HUES48 (cell line): ENCODE measurements around the gene PSAT1.

Experiments
- H3K27ac ChIP-seq: one replicate; pipeline ENCODE4 v1.7.0; 2013; ENCODE audit warnings: low read depth, low read length, inconsistent platforms
- H3K27me3 ChIP-seq: 2 replicates; pipeline ENCODE4 v1.6.1; 2013; ENCODE audit warnings: mild to moderate bottlenecking, low read length; ENCODE audit not compliant: control insufficient read depth, insufficient read depth
- H3K36me3 ChIP-seq: 2 replicates; pipeline ENCODE4 v1.6.1; 2013; ENCODE audit warnings: low read length; ENCODE audit not compliant: control insufficient read depth, insufficient read depth
- H3K4me1 ChIP-seq: 2 replicates; pipeline ENCODE4 v1.6.1; 2013; ENCODE audit warnings: mild to moderate bottlenecking, low read length; ENCODE audit not compliant: control insufficient read depth, insufficient read depth
- H3K4me3 ChIP-seq: 2 replicates; pipeline ENCODE4 v1.5.1; 2013; ENCODE audit warnings: mild to moderate bottlenecking, low read depth, low read length
- H3K9ac ChIP-seq: 2 replicates; pipeline ENCODE4 v1.6.1; 2013; ENCODE audit warnings: mild to moderate bottlenecking, low read depth, low read length, moderate library complexity
- H3K9me3 ChIP-seq: 2 replicates; pipeline ENCODE4 v1.6.1; 2013; ENCODE audit warnings: low read length; ENCODE audit not compliant: control insufficient read depth, insufficient read depth

Gene PSAT1

DNA sequence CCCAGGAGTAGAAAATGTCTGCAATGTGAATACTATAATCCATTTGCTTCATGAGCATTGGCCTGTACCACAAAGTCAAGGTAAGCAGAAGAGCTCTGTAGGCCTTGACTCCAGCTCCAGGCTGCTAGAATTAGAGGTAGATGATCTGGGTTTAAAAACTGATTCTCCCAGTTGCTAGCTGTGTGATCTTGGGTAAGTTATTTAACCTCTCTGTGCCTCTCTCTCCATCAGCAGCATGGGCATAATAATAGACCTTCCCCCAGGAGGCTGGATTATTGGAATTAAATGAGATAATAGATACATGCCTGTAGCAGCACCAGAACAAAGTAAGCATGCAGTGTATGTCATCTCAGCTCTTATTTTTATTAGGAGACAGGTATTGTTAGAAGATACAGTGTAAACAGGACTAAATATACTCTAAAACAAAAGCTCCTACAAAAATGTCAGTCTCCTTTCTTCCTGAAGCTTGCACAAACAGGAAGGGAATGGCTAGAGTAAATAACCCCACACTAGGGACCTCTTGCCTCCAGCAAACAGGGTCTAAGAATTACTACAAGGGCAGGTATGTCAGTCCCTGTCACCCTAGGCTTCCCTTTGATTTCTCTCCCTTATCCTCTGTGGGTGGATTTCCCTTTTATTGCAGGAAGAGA is 57.5 kb downstream of the PSAT1 start:
- H3K4me3 ChIP-seq, result no peak overlapping the region
- H3K9me3 ChIP-seq, result no peaks in the 10 kb centered on the region
- no peak overlapping the region for H3K27ac ChIP-seq
- no peaks in the 10 kb centered on the region for H3K36me3 ChIP-seq
- peaks cover 5% of the 10 kb centered on the region; the same call in 1 of the 2 replicates for H3K4me1 ChIP-seq
- no peak overlapping the region for H3K9ac ChIP-seq
- no peaks in the 10 kb centered on the region for H3K27me3 ChIP-seq

DNA sequence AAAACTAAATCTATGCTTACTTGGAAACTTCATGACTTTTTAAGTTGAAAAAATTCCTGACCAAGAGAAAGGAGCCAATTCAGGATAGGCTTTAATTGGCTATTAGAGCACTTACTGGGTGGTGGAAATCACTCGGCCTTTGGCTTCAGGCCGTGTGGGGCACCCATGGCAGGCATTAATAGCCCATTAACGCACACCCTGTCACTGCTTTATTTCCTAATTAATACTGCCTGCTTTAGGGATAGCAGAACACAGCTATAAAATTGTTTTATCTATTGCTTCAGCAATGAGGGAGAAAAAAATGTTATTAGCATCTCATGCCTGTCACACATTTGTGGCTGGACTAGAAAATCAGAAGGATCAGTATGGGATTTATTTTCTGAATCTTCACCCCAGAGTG is 58.1 kb downstream of the PSAT1 start:
- H3K9me3 ChIP-seq, result no peaks in the 10 kb centered on the region
- H3K9ac ChIP-seq, result no peak overlapping the region
- peaks cover 5% of the 10 kb centered on the region; the same call in 1 of the 2 replicates for H3K4me1 ChIP-seq
- no peaks in the 10 kb centered on the region for H3K27me3 ChIP-seq
- H3K36me3 ChIP-seq, result no peaks in the 10 kb centered on the region
- H3K27ac ChIP-seq, result no peak overlapping the region
- H3K4me3 ChIP-seq, result no peak overlapping the region

DNA sequence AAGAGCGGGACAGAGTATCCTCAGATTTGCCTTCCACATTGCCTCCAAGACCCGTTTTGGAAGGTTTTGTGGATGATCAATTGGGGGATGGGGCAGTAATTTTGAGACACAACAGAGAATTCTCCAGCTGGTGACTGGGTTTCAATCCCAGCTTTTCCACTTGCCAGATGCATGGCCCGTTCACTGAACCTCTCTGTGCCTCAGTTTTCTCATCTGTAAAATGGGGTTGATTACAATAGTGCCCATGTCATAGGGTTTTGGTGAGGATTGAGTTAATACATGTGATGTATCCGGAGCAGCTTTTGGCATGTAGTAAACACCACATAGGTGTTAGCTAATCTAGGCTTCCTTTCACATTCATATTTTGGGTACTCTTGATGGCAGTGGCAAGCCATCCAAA is 59.7 kb downstream of the PSAT1 start:
- Histone ChIP-seq H3K36me3 (no peaks in the 10 kb centered on the region), H3K9ac (no peak overlapping the region), H3K27ac (no peak overlapping the region), H3K9me3 (no peaks in the 10 kb centered on the region), H3K4me1 (peaks cover 5% of the 10 kb centered on the region; the same call in 1 of the 2 replicates), H3K4me3 (no peak overlapping the region), H3K27me3 (no peaks in the 10 kb centered on the region)

DNA sequence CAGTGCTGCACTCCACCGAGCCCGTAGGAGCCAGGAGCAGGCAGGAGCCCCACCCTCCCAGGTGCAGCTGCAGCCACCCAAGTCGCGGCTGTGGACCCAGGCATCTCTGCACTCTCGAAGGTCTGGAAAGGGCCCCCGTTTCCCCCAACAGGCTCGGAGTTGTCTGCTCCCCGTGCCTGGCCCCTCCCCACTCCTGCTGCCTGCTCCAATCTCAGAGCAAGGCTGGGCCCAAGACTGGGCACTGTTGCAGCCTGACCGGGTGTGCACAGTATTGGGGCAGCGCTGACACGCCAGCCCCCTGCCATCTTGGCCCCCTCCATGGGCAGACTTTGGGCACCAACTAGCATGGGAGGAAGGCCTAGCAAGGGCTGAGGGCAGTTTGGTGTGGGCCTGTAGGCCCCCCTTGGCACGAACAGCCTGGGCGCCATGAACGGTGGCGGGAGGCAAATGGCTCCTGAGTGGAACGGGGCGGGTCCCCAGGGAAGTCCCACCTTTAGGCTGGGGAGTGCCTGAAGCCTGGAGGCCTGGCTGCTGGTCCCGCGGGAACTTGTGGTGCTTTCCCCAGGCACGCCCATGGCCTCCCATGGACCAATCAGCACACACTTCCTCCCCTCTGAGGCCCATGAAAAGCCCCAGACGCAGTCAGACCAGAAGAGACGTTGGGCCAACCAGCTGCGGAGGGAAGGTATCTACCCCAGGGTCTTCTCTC is 60.4 kb downstream of the PSAT1 start:
- Histone ChIP-seq H3K27ac (no peak overlapping the region), H3K27me3 (no peaks in the 10 kb centered on the region)

DNA sequence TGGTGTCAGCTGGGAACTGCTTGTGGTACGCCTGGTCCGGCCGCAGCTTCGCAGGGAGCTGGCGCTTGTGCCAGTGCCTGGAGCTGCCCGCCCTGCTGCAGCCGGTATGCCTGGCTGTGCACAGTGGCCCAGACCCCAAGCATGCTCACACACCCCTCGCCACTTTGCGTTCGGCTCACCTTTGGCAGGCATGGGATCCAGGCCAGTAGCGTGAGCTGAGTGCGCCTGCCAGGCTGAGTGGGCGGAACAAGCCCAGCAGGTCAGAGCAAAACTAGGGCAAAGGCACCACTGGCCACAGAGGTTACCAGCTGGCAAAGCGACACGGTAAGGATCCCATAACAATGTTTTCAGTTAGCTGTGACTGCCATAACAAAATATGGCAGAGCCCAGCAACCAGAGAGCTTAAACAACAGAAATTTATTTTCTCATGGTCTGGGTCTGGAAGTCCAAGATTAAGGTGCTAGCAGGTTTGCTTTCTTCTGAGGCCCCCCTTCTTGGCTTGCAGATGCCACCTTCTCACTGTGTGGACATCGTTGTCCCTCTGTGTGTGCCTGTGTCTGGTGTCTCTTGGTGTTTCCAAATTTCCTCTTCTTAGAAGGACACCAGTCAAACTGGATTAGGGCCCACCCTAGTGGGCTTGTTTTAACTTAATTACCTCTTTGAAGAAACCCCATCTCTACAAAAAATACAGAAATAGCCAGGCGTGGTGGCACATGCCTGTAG is 61.6 kb downstream of the PSAT1 start:
- H3K36me3 ChIP-seq, result no peaks in the 10 kb centered on the region

More for the DNA sequence above, 60.4 kb downstream of the PSAT1 start:
- H3K9ac ChIP-seq, result no peak overlapping the region
- H3K4me1 ChIP-seq, result peaks cover 5% of the 10 kb centered on the region; the same call in 1 of the 2 replicates
- H3K9me3 ChIP-seq, result no peaks in the 10 kb centered on the region
- H3K4me3 ChIP-seq, result no peak overlapping the region
- H3K36me3 ChIP-seq, result no peaks in the 10 kb centered on the region

DNA sequence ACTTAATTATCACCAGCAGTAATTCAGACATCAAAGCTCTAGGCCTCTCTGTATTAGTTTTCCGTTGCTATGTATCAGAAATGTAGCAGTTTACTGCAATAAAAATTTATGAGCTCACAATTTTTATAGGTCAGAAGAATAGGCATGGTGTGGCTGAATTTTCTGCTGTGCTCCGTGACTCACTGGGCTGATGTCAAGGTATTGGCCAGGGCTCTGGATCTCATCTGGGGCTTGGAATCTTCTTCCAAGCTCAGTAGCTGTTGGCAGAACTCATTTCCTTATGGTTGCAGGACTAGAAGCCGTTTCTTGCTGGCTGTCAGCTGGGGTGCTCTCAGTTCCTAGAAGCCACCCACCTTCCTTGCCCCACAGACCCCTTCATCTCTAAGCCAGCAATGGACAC is 66.3 kb downstream of the PSAT1 start:
- no peaks in the 10 kb centered on the region for H3K27me3 ChIP-seq
- no peak overlapping the region for H3K9ac ChIP-seq
- no peak overlapping the region for H3K4me3 ChIP-seq
- H3K27ac ChIP-seq, result no peak overlapping the region
- peaks cover 15% of the 10 kb centered on the region for H3K4me1 ChIP-seq
- H3K36me3 ChIP-seq, result no peaks in the 10 kb centered on the region
- H3K9me3 ChIP-seq, result no peaks in the 10 kb centered on the region

More for the DNA sequence above, 61.6 kb downstream of the PSAT1 start:
- Histone ChIP-seq H3K4me1 (peaks cover 5% of the 10 kb centered on the region; the same call in 1 of the 2 replicates), H3K27ac (no peak overlapping the region), H3K9ac (no peak overlapping the region), H3K27me3 (no peaks in the 10 kb centered on the region), H3K4me3 (no peak overlapping the region), H3K9me3 (no peaks in the 10 kb centered on the region)

DNA sequence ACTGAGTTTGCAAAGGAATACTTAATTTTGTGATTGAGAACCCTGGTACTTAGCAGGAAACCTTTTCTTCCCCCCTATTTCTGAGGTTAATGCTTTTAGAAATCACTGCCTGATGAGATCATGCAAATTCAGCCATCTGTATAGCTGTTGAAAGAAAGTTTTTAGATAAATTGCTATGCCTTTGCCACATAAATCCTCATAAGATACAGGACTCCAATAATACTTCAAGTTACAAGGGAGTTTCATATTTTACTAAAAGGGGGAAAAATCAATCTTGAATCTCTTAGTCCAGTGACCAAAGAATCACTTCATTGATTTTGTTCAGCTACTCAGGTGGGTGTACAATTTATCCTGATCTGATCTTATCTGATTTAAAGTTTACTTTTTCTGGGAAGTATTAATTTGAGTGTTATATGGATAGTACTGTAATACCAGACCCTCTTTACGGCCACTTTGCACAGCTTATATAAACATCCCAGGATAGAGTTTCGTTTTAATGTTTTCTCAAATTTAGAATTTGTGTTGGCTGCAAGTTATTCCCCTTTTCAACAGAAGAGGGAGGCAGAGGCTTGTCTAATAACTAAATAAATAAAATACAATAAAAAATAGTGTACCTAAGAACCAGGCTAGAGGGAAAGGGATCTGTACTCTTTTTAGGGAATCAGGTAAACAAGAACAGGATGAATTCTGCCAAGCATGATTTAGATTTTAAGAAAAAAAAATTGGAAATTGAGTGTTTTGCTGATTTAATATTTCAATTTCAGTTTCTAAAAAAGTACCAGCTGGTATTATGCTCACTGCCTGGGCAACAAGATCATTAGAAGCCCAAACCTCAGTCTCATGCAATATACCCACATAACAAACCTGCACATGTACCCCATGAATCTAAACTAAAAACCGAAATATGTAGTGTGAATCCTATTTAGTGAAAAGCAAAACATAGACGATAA is 69.1 kb downstream of the PSAT1 start:
- Histone ChIP-seq H3K27ac (no peak overlapping the region), H3K9me3 (no peaks in the 10 kb centered on the region), H3K36me3 (no peaks in the 10 kb centered on the region), H3K27me3 (no peaks in the 10 kb centered on the region), H3K4me3 (no peak overlapping the region), H3K9ac (no peak overlapping the region), H3K4me1 (peaks cover 25% of the 10 kb centered on the region)

DNA sequence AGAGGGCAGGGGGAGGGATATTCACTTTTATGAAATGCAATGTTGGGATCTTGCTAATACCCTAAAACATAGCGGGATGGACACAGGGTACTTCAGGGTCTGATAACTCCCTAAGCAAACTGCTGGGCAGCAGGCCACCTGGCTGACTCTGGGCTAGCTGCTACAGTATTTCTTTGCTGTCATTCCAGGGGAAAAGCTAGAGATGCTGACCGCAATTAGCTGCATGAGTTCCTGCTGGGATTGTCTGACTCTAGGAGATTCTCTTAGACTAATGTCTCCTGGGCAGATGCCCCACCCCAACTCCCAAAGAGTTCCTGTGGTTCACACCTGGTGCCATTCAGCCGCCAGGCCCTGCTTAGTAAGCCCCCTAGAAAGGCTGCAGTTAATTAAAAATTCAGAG is 69.9 kb downstream of the PSAT1 start:
- H3K9ac ChIP-seq, result no peak overlapping the region
- H3K27me3 ChIP-seq, result no peaks in the 10 kb centered on the region
- no peak overlapping the region for H3K27ac ChIP-seq
- H3K36me3 ChIP-seq, result no peaks in the 10 kb centered on the region
- no peaks in the 10 kb centered on the region for H3K9me3 ChIP-seq
- peaks cover 25% of the 10 kb centered on the region for H3K4me1 ChIP-seq
- no peak overlapping the region for H3K4me3 ChIP-seq

DNA sequence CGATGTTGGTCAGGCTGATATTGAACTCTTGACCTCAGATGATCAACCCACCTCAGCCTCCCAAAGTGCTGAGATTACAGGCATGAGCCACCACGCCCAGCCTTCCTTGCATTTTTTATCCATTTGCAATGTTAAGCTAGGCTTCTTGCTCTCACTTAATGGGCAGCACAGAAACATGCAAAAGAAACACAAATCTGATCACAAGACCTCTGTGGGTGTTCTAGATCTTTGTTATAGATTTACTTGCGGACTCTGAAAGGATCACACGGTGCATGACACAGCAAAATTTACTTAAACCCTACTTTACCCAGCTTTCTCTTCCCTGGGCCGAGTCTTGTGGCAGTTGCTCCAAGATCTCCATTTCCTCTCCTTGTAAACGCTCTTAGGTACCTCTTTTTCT is 71.3 kb downstream of the PSAT1 start:
- Histone ChIP-seq H3K4me1 (peaks cover 25% of the 10 kb centered on the region), H3K36me3 (no peaks in the 10 kb centered on the region), H3K9ac (no peak overlapping the region), H3K4me3 (no peak overlapping the region), H3K27me3 (no peaks in the 10 kb centered on the region), H3K27ac (no peak overlapping the region), H3K9me3 (no peaks in the 10 kb centered on the region)

DNA sequence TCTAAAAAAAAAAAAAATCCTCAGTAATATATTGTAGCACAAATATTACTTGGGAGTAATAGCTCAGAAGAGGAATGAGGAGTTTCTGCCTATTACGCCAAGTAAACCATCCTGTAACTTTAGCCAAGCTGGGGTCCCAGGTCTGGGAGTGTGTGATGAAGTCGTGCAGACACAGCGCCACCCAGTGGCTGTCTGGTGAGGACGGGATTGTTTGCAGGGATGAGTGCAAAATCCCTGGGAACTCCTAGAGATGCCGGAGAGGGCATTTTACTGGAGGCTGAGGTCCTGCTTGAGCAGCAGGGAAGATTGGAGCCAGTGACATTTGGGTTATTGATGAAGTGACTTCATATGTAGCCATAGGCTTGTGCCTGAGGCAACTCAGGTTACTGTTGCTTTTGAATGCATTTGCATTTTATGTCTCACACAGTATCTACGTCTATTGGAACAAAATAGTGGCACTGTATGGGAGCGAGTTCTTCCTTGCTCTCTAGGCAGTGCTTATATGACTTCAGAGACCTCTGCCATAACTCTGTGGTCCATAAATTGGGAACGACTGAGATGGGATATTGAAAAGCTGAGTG is 72.8 kb downstream of the PSAT1 start:
- Histone ChIP-seq H3K4me1 (peaks cover 24% of the 10 kb centered on the region), H3K27me3 (no peaks in the 10 kb centered on the region), H3K36me3 (no peaks in the 10 kb centered on the region), H3K9ac (no peak overlapping the region), H3K4me3 (no peak overlapping the region), H3K9me3 (no peaks in the 10 kb centered on the region), H3K27ac (no peak overlapping the region)
